Mesodermal cell (in vitro differentiated cells): ENCODE data around the gene RHOC.
A peak's percentile ranks its signal among the peaks of the same experiment; 100 is the strongest.

Source experiments
- H3K27ac ChIP-seq: 2 replicates; pipeline ENCODE4 v1.7.0; 2013; ENCODE audit warnings: mild to moderate bottlenecking, low read depth, low read length, moderate library complexity; ENCODE audit not compliant: severe bottlenecking
- H3K36me3 ChIP-seq: 2 replicates; pipeline ENCODE4 v1.7.1; 2013; ENCODE audit warnings: mild to moderate bottlenecking, low read length, moderate library complexity; ENCODE audit not compliant: control insufficient read depth, insufficient read depth
- H3K4me1 ChIP-seq: one replicate; pipeline ENCODE4 v1.7.1; 2013; ENCODE audit warnings: mild to moderate bottlenecking, low read length; ENCODE audit not compliant: insufficient read depth, control insufficient read depth, poor library complexity, severe bottlenecking
- H3K4me3 ChIP-seq: 2 replicates; pipeline ENCODE4 v1.7.0; 2013; ENCODE audit warnings: low read length, control low read depth, mild to moderate bottlenecking; ENCODE audit not compliant: insufficient read depth, poor library complexity, severe bottlenecking; ENCODE audit errors: extremely low read depth
- H3K9me3 ChIP-seq: 2 replicates; pipeline ENCODE4 v1.7.1; 2013; ENCODE audit warnings: mild to moderate bottlenecking, low read length, moderate library complexity; ENCODE audit not compliant: control insufficient read depth
- WGBS, 2 experiments: methylation state at CpG; one replicate each; pipeline ENCODE4 v1.1.5; 2013; ENCODE audit warnings: missing lambda C conversion rate in 2 of 2; ENCODE audit not compliant: insufficient coverage in 2 of 2; 5-methylcytosine and 5-hydroxymethylcytosine counted together

Gene RHOC

GRCh38 chr1:112701227-112702066 is 5.5 kb downstream of the RHOC start:
- peak overlapping the region; percentile 95 for H3K27ac ChIP-seq
- H3K36me3 ChIP-seq: peaks cover 62% of the 10 kb centered on the region
- peaks cover 66% of the 10 kb centered on the region for H3K4me1 ChIP-seq
- H3K4me3 ChIP-seq: no peak overlapping the region
- 70 to 83% methylated on average over 10 to 12 of the region's 17 CpGs for WGBS, 2 experiments
- H3K9me3 ChIP-seq: no peaks in the 10 kb centered on the region

DNA sequence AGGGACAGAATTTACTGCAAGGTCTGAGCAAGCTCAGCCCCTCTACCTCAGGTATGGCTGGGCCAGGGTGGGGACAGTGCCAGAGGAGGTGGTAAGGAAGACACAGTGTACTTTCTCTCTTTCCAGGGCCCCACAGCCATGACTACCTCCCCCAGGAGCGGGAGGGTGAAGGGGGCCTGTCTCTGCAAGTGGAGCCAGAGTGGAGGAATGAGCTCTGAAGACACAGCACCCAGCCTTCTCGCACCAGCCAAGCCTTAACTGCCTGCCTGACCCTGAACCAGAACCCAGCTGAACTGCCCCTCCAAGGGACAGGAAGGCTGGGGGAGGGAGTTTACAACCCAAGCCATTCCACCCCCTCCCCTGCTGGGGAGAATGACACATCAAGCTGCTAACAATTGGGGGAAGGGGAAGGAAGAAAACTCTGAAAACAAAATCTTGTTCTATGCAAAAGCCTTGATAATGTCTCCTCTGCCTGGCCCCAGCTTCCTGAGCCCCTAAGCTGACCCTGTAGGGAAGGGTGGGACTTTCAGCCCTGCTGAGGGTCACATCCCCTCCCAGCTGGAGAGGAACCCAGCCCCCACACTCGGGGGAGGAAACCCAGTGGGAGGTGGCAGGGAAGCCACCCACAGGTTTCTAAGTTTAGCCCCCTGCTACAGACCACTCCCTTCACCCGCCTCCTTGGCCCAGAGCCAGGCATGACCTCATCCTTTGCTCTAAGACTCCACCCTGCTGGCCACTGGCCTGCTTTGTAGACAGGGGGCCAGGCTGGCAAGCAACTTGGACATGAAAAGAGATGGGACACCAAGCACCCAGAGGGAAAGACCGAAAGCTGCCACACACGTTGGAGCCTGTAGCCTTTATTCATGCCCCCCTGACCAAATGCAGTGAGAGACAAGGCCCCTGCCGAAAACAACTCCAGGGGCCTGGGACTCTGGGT is 6.4 kb downstream of the RHOC start:
- peaks cover 66% of the 10 kb centered on the region for H3K4me1 ChIP-seq
- no peak overlapping the region for H3K4me3 ChIP-seq
- H3K36me3 ChIP-seq: peaks cover 70% of the 10 kb centered on the region
- H3K9me3 ChIP-seq: no peaks in the 10 kb centered on the region
- 13 to 36% methylated on average over 5 to 6 of the region's 7 CpGs for WGBS, 2 experiments
- H3K27ac ChIP-seq: peak overlapping the region; percentile 95

DNA sequence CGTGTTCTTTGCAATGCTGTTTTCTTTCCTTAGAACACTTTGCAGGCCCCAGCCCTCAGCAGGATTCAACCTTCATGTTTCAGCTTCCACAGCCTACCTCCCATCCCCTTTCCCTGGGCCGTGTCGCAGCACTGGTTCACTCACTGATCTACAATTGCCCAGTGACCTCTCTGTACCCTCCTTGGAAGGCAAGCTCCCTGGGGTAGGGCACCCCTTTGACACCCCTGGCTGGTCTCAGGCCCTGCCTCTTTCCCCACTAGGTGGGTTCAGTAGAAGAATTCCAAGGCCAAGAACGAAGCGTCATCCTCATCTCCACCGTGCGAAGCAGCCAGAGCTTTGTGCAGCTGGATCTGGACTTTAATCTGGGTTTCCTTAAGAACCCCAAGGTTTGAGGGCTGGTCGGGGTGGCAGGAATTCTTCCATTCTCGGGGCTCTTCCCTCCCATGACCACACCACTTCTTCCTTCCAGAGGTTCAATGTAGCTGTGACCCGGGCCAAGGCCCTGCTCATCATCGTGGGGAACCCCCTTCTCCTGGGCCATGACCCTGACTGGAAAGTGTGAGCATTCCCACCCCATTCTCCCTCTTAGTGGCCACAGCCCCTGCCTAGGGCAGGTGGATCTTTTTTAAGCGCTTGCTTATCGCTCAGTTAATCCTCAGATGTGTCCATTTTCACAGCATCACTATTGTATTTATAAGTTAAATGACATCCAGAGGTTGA is 7.3 kb downstream of the RHOC start:
- H3K4me1 ChIP-seq: peaks cover 64% of the 10 kb centered on the region
- H3K36me3 ChIP-seq: peaks cover 80% of the 10 kb centered on the region
- no peak overlapping the region for H3K4me3 ChIP-seq
- no peaks in the 10 kb centered on the region for H3K9me3 ChIP-seq
- WGBS, 2 experiments: 94 to 97% methylated on average over 9 to 11 of the region's 13 CpGs
- H3K27ac ChIP-seq: peak overlapping the region; percentile 95

DNA sequence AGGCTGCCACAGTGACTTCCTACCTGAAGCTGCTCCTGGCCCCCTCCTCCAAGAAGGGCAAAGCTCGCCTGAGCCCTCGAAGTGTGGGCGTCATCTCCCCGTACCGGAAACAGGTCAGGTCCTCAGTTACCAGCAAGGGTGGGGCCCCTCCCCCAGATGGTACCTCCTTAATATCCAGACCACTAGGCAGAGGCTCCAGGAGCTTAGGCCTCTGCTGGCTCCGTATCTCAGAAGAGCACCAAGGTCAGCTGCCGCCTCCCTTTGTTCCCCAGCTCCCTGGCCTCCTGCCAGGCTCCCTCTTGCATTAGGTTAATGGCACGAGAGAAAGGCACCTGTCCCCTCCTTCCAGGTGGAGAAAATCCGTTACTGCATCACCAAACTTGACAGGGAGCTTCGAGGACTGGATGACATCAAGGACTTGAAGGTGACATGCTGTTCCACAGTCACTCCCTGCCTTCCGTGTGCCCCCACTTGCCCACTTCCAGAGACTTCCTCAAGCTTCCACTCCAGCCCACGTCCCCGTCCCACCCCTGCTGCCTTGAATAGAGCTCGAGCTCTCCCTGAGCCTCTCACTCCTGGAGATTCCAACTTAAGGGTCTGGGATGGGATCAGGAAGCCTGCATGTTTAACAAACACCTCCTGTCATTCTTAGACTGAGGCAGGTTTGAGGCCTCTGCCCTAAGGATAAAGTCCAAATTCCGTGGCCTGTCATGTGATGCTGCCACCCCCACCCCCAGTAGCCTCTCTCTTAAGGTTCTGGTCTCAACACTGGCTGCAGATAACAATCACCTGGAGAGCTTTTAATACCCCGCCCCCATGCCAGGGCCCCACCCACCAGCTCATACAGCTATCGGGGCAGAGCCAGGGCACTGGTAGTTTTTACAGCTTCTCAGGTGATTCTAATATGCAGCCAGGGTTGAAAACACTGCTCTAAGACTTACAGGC is 8.3 kb downstream of the RHOC start:
- Histone ChIP-seq H3K4me3 (no peak overlapping the region), H3K27ac (no peak overlapping the region)
- 85 to 86% methylated on average over 11 to 15 of the region's 17 CpGs for WGBS, 2 experiments

GRCh38 chr1:112697781-112698201 is 9.1 kb downstream of the RHOC start:
- no peaks in the 10 kb centered on the region for H3K9me3 ChIP-seq
- 80 to 99% methylated on average over 1 to 7 of the region's 9 CpGs for WGBS, 2 experiments
- peaks cover 47% of the 10 kb centered on the region for H3K4me1 ChIP-seq
- H3K27ac ChIP-seq: no peak overlapping the region
- no peak overlapping the region for H3K4me3 ChIP-seq
- peaks cover 76% of the 10 kb centered on the region for H3K36me3 ChIP-seq

More for the DNA sequence above, 8.3 kb downstream of the RHOC start:
- Histone ChIP-seq H3K4me1 (peaks cover 56% of the 10 kb centered on the region), H3K9me3 (no peaks in the 10 kb centered on the region), H3K36me3 (peaks cover 79% of the 10 kb centered on the region)

GRCh38 chr1:112696578-112697314 is 10.2 kb downstream of the RHOC start:
- Histone ChIP-seq H3K4me3 (no peak overlapping the region), H3K36me3 (peaks cover 76% of the 10 kb centered on the region), H3K9me3 (no peaks in the 10 kb centered on the region), H3K27ac (no peak overlapping the region), H3K4me1 (peaks cover 37% of the 10 kb centered on the region)
- WGBS, 2 experiments: 91 to 95% methylated on average over 4 to 6 of the region's 7 CpGs

DNA sequence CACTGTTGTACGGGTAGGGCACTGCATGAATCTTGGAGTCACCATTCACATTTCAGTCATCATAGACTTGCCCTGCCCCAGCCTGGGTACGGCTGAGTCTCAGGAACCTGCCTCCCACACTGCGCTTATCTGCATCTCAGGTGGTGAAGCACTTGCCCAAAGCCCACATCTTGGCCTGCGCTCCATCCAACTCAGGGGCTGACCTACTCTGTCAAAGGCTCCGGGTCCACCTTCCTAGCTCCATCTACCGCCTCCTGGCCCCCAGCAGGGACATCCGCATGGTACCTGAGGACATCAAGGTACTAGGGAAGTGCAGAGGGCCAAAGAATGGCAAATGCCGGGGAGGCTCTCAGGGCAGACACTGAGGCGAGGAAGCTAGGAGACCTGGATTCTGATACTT is 11.7 kb downstream of the RHOC start:
- H3K4me1 ChIP-seq: peaks cover 23% of the 10 kb centered on the region
- H3K9me3 ChIP-seq: no peaks in the 10 kb centered on the region
- H3K27ac ChIP-seq: no peak overlapping the region
- no peak overlapping the region for H3K4me3 ChIP-seq
- 95 to 96% methylated on average over 6 to 8 of the region's 9 CpGs for WGBS, 2 experiments
- peaks cover 76% of the 10 kb centered on the region for H3K36me3 ChIP-seq

GRCh38 chr1:112694363-112694929 is 12.5 kb downstream of the RHOC start:
- peaks cover 14% of the 10 kb centered on the region for H3K4me1 ChIP-seq
- no peak overlapping the region for H3K4me3 ChIP-seq
- peaks cover 77% of the 10 kb centered on the region for H3K36me3 ChIP-seq
- no peak overlapping the region for H3K27ac ChIP-seq
- WGBS, 2 experiments: 92 to 100% methylated on average over 9 to 13 of the region's 15 CpGs
- H3K9me3 ChIP-seq: no peaks in the 10 kb centered on the region

DNA sequence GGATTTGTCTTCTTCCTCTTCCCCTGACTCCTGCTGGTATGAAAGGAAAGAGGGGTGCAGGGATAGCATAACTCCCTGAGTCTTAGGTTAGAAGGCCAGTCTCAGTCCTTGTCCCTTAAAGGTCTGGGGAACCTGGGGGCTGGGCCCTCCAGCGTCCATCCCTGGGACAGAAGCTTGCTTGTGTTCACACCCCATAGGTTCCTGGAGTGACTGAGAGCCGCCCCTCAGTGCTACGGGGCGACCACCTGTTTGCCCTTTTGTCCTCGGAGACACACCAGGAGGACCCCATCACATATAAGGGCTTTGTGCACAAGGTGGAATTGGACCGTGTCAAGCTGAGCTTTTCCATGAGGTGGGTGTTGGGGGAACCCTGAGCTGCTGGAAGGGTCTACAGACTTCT is 13.1 kb downstream of the RHOC start:
- Histone ChIP-seq H3K4me3 (no peak overlapping the region), H3K4me1 (peaks cover 8% of the 10 kb centered on the region), H3K36me3 (peaks cover 73% of the 10 kb centered on the region), H3K27ac (no peak overlapping the region), H3K9me3 (no peaks in the 10 kb centered on the region)
- WGBS, 2 experiments: 75 to 81% methylated on average over 4 to 5 of the region's 6 CpGs
